PC-9 (cell line): Measurements from ENCODE around the gene ABCA2. TPM values are rescaled to one million over a fixed set of nuclear protein-coding genes. Genes with fewer than 3 reads are reported as not detected.

Experiments
- BruUV-seq: library from RNA; stranded (reverse); fragments of 400-500 nt; replicated peaks from 2 replicates; lab custom pipeline; 2021; lab: Mats Ljungman, UMichigan
- CTCF ChIA-PET: fragments of 300-600 bp; sonication (Branson Sonifier 250); formaldehyde crosslinking; loops from one replicate; lab custom pipeline; 2022; ENCODE audit warnings: antibody characterized with exemption; lab: Charles Lee
- POLR2A ChIA-PET: fragments of 300-600 bp; sonication (Branson Sonifier 250); formaldehyde crosslinking; loops from one replicate; lab custom pipeline; 2022; ENCODE audit warnings: antibody characterized with exemption; ENCODE audit not compliant: unreplicated experiment; lab: Charles Lee
- DNase-seq, 2 experiments: peaks; one replicate each; pipeline versions ENCODE4 v3.0.0 to v3.0.0-alpha.2; 2015 to 2022; ENCODE audit warnings: mixed read lengths in 1 of 2
- H2AFZ ChIP-seq: fragments of 200-600 bp; sonication (generic); 2 replicates; pipeline ENCODE4 v1.8.1; 2017; ENCODE audit warnings: antibody characterized with exemption
- H3F3A ChIP-seq: fragments of 200-600 bp; sonication (generic); 2 replicates; pipeline ENCODE4 v1.8.1; 2017; ENCODE audit warnings: antibody characterized with exemption, mild to moderate bottlenecking, low read depth; ENCODE audit not compliant: insufficient read depth
- H3K27ac ChIP-seq: fragments of 200-600 bp; sonication (generic); 2 replicates; pipeline ENCODE4 v1.6.1; 2016; ENCODE audit warnings: mixed run types
- H3K27me3 ChIP-seq: fragments of 200-600 bp; sonication (generic); 2 replicates; pipeline ENCODE4 v1.6.1; 2016; ENCODE audit warnings: low read depth, mixed run types; ENCODE audit not compliant: insufficient read depth
- H3K36me3 ChIP-seq: fragments of 200-600 bp; sonication (generic); 2 replicates; pipeline ENCODE4 v1.6.1; 2016; ENCODE audit warnings: low read depth, mixed run types
- H3K4me1 ChIP-seq: fragments of 200-600 bp; sonication (generic); replicated peaks from 2 replicates; pipeline ENCODE4 v1.6.1; 2016; ENCODE audit warnings: mixed run types; ENCODE audit not compliant: insufficient read depth
- H3K4me2 ChIP-seq: fragments of 200-600 bp; sonication (generic); 2 replicates; pipeline ENCODE4 v1.6.1; 2017; ENCODE audit warnings: mixed run types
- H3K4me3 ChIP-seq: fragments of 200-600 bp; sonication (generic); 2 replicates; pipeline ENCODE4 v1.6.1; 2016; ENCODE audit warnings: mixed run types
- H3K79me2 ChIP-seq: fragments of 200-600 bp; sonication (generic); 2 replicates; pipeline ENCODE4 v1.6.1; 2017; ENCODE audit warnings: low read depth, mixed run types
- H3K9me2 ChIP-seq: fragments of 200-600 bp; sonication (generic); 2 replicates; pipeline ENCODE4 v1.8.1; 2017; ENCODE audit warnings: mild to moderate bottlenecking; ENCODE audit not compliant: insufficient read depth
- H3K9me3 ChIP-seq: fragments of 200-600 bp; sonication (generic); 2 replicates; pipeline ENCODE4 v1.8.1; 2016; ENCODE audit warnings: low read depth; ENCODE audit not compliant: insufficient read depth
- H4K20me1 ChIP-seq: fragments of 200-600 bp; sonication (generic); 2 replicates; pipeline ENCODE4 v1.8.1; 2017; ENCODE audit not compliant: insufficient read depth
- EZH2 ChIP-seq: fragments of 200-600 bp; sonication (generic); IDR thresholded peaks from 2 replicates; pipeline ENCODE4 v1.8.0; 2017; ENCODE audit warnings: antibody characterized with exemption, low read depth
- intact Hi-C: fragments of 100-400 bp; cut with micrococcal nuclease; formaldehyde crosslinking; loops from one replicate; pipeline ENCODE4 v1.10.0; 2022; ENCODE audit not compliant: unreplicated experiment
- total RNA-seq: library from RNA; stranded (reverse); gene quantifications from 2 replicates; pipeline ENCODE4 v1.2.3, GENCODE V29; 2021
- TF ChIP-seq, protein P1 (sequence below): fragments of 200-600 bp; sonication (generic); conservative IDR thresholded peaks from 2 replicates; pipeline ENCODE4 v1.6.1; 2017; ENCODE audit warnings: mixed run types, antibody characterized with exemption, mild to moderate bottlenecking, moderate library complexity

The ABCA2 gene
- total RNA-seq, 1 experiment from 2014 or later: 79.2 TPM

- Histone ChIP-seq H3K9me3 (no peaks in the 10 kb centered on the region), H3K27me3 (no peaks in the 10 kb centered on the region), H3K4me3 (no peak overlapping the region), H3K4me2 (no peak overlapping the region), H4K20me1 (no peaks in the 10 kb centered on the region), H2AFZ (no peak overlapping the region), H3K4me1 (no peaks in the 10 kb centered on the region), H3K79me2 (no peaks in the 10 kb centered on the region), H3F3A (no peaks in the 10 kb centered on the region), H3K27ac (no peak overlapping the region), H3K36me3 (no peaks in the 10 kb centered on the region), H3K9me2 (no peaks in the 10 kb centered on the region)
- POLR2A ChIA-PET: no interaction called here
- CTCF ChIA-PET: interaction anchor here (0.7 kb wide), 1 partner anchor 167 kb away, joined by 4 read pairs; no protein-coding TSS in a partner anchor
- intact Hi-C loops: no loop called here
- DNase-seq: no peak
- no peak for TF ChIP-seq EZH2
- TF ChIP-seq, protein P1, sequence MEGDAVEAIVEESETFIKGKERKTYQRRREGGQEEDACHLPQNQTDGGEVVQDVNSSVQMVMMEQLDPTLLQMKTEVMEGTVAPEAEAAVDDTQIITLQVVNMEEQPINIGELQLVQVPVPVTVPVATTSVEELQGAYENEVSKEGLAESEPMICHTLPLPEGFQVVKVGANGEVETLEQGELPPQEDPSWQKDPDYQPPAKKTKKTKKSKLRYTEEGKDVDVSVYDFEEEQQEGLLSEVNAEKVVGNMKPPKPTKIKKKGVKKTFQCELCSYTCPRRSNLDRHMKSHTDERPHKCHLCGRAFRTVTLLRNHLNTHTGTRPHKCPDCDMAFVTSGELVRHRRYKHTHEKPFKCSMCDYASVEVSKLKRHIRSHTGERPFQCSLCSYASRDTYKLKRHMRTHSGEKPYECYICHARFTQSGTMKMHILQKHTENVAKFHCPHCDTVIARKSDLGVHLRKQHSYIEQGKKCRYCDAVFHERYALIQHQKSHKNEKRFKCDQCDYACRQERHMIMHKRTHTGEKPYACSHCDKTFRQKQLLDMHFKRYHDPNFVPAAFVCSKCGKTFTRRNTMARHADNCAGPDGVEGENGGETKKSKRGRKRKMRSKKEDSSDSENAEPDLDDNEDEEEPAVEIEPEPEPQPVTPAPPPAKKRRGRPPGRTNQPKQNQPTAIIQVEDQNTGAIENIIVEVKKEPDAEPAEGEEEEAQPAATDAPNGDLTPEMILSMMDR: no peak
- BruUV-seq: no TSS peak
These were observed 13.1 kb downstream of the ABCA2 start for GRCh38 chr9:137014776-137015539.

GRCh38 chr9:137014166-137014565, 13.9 kb downstream of the ABCA2 start:
- no peak for TF ChIP-seq EZH2
- TF ChIP-seq, protein P1: no peak
- H3K4me3 ChIP-seq: no peak overlapping the region
- no peaks in the 10 kb centered on the region for H3K36me3 ChIP-seq
- no peaks in the 10 kb centered on the region for H3K9me2 ChIP-seq
- intact Hi-C loops: no loop called here
- no peak for DNase-seq
- no peaks in the 10 kb centered on the region for H3K79me2 ChIP-seq
- H3K4me1 ChIP-seq: no peaks in the 10 kb centered on the region
- no peak overlapping the region for H2AFZ ChIP-seq
- POLR2A ChIA-PET: no interaction called here
- no peaks in the 10 kb centered on the region for H3K9me3 ChIP-seq
- no TSS peak for BruUV-seq
- no peak overlapping the region for H3K27ac ChIP-seq
- no peak overlapping the region for H3K4me2 ChIP-seq
- no peaks in the 10 kb centered on the region for H3K27me3 ChIP-seq
- CTCF ChIA-PET: interaction anchor here (0.7 kb wide), 1 partner anchor 167 kb away, joined by 4 read pairs; no protein-coding TSS in a partner anchor
- H3F3A ChIP-seq: no peaks in the 10 kb centered on the region
- no peaks in the 10 kb centered on the region for H4K20me1 ChIP-seq

- H3K4me2 ChIP-seq: no peak overlapping the region
- no peaks in the 10 kb centered on the region for H3K9me2 ChIP-seq
- CTCF ChIA-PET: no interaction called here
- H3K36me3 ChIP-seq: no peaks in the 10 kb centered on the region
- DNase-seq: no peak
- H4K20me1 ChIP-seq: no peaks in the 10 kb centered on the region
- no peak overlapping the region for H2AFZ ChIP-seq
- no peak overlapping the region for H3K4me3 ChIP-seq
- no peaks in the 10 kb centered on the region for H3K27me3 ChIP-seq
- no peak overlapping the region for H3K27ac ChIP-seq
- no peak for TF ChIP-seq EZH2
- TF ChIP-seq, protein P1: no peak
- H3K4me1 ChIP-seq: no peaks in the 10 kb centered on the region
- BruUV-seq: no TSS peak
- intact Hi-C loops: no loop called here
- POLR2A ChIA-PET: interaction anchor here (0.6 kb wide), 1 partner anchor 122 kb away, joined by 4 read pairs; no protein-coding TSS in a partner anchor
- H3K9me3 ChIP-seq: no peaks in the 10 kb centered on the region
- H3K79me2 ChIP-seq: no peaks in the 10 kb centered on the region
- no peaks in the 10 kb centered on the region for H3F3A ChIP-seq
These were observed 14.5 kb downstream of the ABCA2 start for GRCh38 chr9:137013571-137013940.
